A673 (cell line): Measurements from ENCODE around the gene PCP4. TPM values are rescaled to one million over a fixed set of nuclear protein-coding genes. Genes with fewer than 3 reads are reported as not detected.

Experiments used
- BruUV-seq: library from RNA; stranded (reverse); fragments of 400-500 nt; replicated peaks from 2 replicates; lab custom pipeline; 2021; lab: Mats Ljungman, UMichigan
- CTCF ChIA-PET: fragments of 300-600 bp; sonication (Branson Sonifier 250); formaldehyde crosslinking; loops from one replicate; lab custom pipeline; 2022; ENCODE audit warnings: antibody characterized with exemption; lab: Charles Lee
- POLR2A ChIA-PET: fragments of 300-600 bp; sonication (Branson Sonifier 250); formaldehyde crosslinking; loops from one replicate; lab custom pipeline; 2022; ENCODE audit warnings: antibody characterized with exemption; ENCODE audit not compliant: low non-redundant PET; lab: Charles Lee
- DNase-seq: peaks from one replicate; pipeline ENCODE4 v3.0.0-alpha.2; 2015; ENCODE audit warnings: low spot score
- H3K27ac ChIP-seq: fragments of 200-600 bp; sonication (generic); 2 replicates; pipeline ENCODE4 v1.5.1; 2016; ENCODE audit warnings: mixed run types, low read depth, mild to moderate bottlenecking, mixed read lengths, antibody characterized with exemption, low read length; ENCODE audit not compliant: poor library complexity, severe bottlenecking
- H3K27me3 ChIP-seq: fragments of 200-600 bp; sonication (generic); replicated peaks from 2 replicates; pipeline ENCODE4 v1.6.1; 2017; ENCODE audit warnings: mixed run types, low read depth, mild to moderate bottlenecking, mixed read lengths, antibody characterized with exemption, low read length; ENCODE audit not compliant: insufficient read depth, poor library complexity
- H3K36me3 ChIP-seq: fragments of 200-600 bp; sonication (generic); 2 replicates; pipeline ENCODE4 v1.6.1; 2016; ENCODE audit warnings: mixed run types, mild to moderate bottlenecking, mixed read lengths, antibody characterized with exemption, low read length; ENCODE audit not compliant: insufficient read depth, poor library complexity, severe bottlenecking
- H3K4me1 ChIP-seq: fragments of 200-600 bp; sonication (generic); 2 replicates; pipeline ENCODE4 v1.6.1; 2017; ENCODE audit warnings: mixed run types, mild to moderate bottlenecking, mixed read lengths, antibody characterized with exemption, low read length; ENCODE audit not compliant: insufficient read depth, poor library complexity, severe bottlenecking
- H3K4me3 ChIP-seq: fragments of 200-600 bp; sonication (generic); 2 replicates; pipeline ENCODE4 v1.5.1; 2016; ENCODE audit warnings: low read depth, mixed run types, mild to moderate bottlenecking, mixed read lengths, low read length; ENCODE audit not compliant: poor library complexity, severe bottlenecking
- H3K9me3 ChIP-seq: fragments of 200-600 bp; sonication (generic); 2 replicates; pipeline ENCODE4 v1.6.1; 2016; ENCODE audit warnings: mixed run types, low read depth, mild to moderate bottlenecking, mixed read lengths, antibody characterized with exemption, low read length; ENCODE audit not compliant: poor library complexity, severe bottlenecking
- CTCF ChIP-seq: fragments of 300-800, 200-600 bp; sonication (generic); conservative IDR thresholded peaks from 2 replicates; pipeline ENCODE4 v1.5.1; 2017; ENCODE audit warnings: low read depth, mild to moderate bottlenecking, antibody characterized with exemption, low read length, moderate library complexity, mixed read lengths
- EZH2 ChIP-seq: fragments of 200-600 bp; sonication (generic); IDR thresholded peaks from 2 replicates; pipeline ENCODE4 v1.6.1; 2017; ENCODE audit warnings: borderline replicate concordance, low read depth, mild to moderate bottlenecking, mixed read lengths, antibody characterized with exemption, low read length; ENCODE audit not compliant: poor library complexity, severe bottlenecking
- intact Hi-C: fragments of 100-400 bp; cut with micrococcal nuclease; formaldehyde crosslinking; loops from one replicate; pipeline ENCODE4 v1.10.0; 2022; ENCODE audit not compliant: unreplicated experiment
- total RNA-seq: library from RNA; stranded (reverse); gene quantifications from 2 replicates; pipeline ENCODE4 v1.2.3, GENCODE V29; 2021

Gene PCP4
- total RNA-seq, 1 experiment from 2014 or later: not detected

DNA sequence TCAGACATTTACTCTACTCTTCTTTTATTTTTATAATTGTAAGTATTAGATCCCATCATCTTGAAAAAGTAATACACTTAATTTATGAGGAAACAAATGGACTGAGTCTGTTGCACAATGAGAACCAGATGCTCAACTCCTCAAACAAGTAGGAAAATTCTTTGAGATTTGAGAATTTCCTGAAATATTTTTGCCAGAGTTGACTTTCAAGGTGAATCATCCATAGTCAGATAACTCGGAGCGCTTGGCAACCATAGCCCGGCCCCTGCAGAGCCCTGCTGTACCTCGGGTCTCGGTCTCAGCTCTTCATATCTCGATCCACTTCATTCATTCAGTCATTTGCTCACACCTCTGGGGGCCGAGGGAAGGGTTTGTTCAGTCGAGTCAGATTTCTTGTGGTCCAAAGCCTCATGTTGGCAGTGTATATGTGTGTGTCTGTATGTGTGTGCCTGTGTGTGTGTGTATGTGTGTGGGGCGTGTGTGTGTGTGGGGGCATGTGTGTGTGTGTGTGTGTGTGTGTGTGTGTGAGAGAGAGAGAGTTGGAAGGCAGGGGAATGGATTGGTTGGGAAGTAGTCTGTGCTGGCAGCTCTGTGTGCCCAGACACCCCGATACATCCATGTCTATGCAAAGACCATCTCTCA lies 18.1 kb upstream of the PCP4 start:
- Histone ChIP-seq H3K4me3 (no peak overlapping the region), H3K4me1 (no peaks in the 10 kb centered on the region), H3K27ac (no peak overlapping the region), H3K36me3 (no peaks in the 10 kb centered on the region), H3K27me3 (no peaks in the 10 kb centered on the region), H3K9me3 (peaks cover 3% of the 10 kb centered on the region)
- TF ChIP-seq CTCF (no peak), EZH2 (no peak)
- BruUV-seq: no TSS peak
- ChIA-PET CTCF (no interaction called here), POLR2A (no interaction called here)
- intact Hi-C loops: no loop called here
- no peak for DNase-seq

DNA sequence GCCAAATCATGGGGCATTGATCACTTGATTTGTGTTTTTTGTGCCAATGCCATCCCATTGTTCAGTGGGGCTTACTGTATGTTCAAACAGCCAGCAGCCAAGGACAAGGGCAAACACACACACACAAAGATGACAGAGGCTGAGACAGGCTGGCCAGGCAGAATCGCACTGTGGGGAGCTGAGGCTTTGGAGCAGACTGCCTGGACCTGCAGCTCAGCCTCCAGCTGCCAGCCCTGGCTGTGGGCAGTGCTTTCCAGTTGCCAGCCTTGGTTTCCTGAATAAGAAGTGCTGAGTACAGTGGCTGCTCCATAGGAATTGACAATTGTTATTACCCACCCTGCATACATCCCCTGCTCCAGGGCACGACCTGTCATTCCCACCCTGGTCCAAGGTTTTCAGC lies 16.9 kb upstream of the PCP4 start:
- POLR2A ChIA-PET: no interaction called here

DNA sequence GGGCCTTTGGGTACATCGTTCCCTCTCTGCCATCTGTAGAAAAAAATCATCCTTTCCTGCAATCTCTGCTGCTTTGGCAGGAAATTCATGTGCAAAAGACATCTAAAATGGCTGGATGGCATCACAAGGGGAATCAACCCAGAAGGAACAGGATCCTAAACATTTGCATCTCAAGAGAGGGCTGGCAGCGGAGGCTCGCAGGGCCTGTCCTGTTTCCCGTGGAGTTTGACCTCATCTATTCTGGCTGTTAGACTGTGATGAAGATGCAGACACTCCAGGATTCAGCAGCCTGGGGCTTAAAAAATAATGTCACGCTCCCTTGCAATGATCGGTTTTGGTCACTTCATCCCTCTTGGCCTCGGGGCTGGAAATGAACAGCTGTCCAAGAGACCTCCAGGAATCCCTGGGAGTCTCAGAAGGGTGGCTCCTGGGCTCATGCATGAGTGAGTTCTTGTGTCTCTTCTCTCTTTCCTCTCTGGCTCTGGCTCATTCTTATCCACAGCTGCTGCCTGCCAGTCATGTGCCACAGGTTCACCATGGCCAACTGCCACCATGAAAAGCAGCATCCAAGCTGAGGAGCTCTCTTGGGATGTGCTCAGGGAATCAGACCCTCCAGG lies 16.1 kb upstream of the PCP4 start:
- no peaks in the 10 kb centered on the region for H3K4me1 ChIP-seq
- no TSS peak for BruUV-seq
- no peak for TF ChIP-seq EZH2
- TF ChIP-seq CTCF: no peak
- H3K27ac ChIP-seq: no peak overlapping the region
- CTCF ChIA-PET: no interaction called here
- no peaks in the 10 kb centered on the region for H3K36me3 ChIP-seq
- DNase-seq: no peak
- POLR2A ChIA-PET: no interaction called here
- no peaks in the 10 kb centered on the region for H3K27me3 ChIP-seq
- peaks cover 9% of the 10 kb centered on the region for H3K9me3 ChIP-seq
- intact Hi-C loops: no loop called here
- no peak overlapping the region for H3K4me3 ChIP-seq

More for the DNA sequence above, 16.9 kb upstream of the PCP4 start:
- TF ChIP-seq CTCF (no peak), EZH2 (no peak)
- Histone ChIP-seq H3K27ac (no peak overlapping the region), H3K27me3 (no peaks in the 10 kb centered on the region), H3K4me1 (no peaks in the 10 kb centered on the region), H3K4me3 (no peak overlapping the region), H3K9me3 (peaks cover 9% of the 10 kb centered on the region), H3K36me3 (no peaks in the 10 kb centered on the region)
- CTCF ChIA-PET: no interaction called here
- intact Hi-C loops: no loop called here
- BruUV-seq: no TSS peak
- DNase-seq: no peak
